GM19025 (cell line): Measurements from ENCODE around the gene CEBPE.
A peak's percentile ranks its signal among the peaks of the same experiment; 100 is the strongest.

ENCODE experiments used
- ATAC-seq: cut with Tn5 transposase; IDR thresholded peaks from one replicate; pipeline ENCODE4 v1.9.1; 2021; ENCODE audit warnings: mild to moderate bottlenecking, low read depth, moderate library complexity; ENCODE audit not compliant: unreplicated experiment

The CEBPE gene

DNA sequence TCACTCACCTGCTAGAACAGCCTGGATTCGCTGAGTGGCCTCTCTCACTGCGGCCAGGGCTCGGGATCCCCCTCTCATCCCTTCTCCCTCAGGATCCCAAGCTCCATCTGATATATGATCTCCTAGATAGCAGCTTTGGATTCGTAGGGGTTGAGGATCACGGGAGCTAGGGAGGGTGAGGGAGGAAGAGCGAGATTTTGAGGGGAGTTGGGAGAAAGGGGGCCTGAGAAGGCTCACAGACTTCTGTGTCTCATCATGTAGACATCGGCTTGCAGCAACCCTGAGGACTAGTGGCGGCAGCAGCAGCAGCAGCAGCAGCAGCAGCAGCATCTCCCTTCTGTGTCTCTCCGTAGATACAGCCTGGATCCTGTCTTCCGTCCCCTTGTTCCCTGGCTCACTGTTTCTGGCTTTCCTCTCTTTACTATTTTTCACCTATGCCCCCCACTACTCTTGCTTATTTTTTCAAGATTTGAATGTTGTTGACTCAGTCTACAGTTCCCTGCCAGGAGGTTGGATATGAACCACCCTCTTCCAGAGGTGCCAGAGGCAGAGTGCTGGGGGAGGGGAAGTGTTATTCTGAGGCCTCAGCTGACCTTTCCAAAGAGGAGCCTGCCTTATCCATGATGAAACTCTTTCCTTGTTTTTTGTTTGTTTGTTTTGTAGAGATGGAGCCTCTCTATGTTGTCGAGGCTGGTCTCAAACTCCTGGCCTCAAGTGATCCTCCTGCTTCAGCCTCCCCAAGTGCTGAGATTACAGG lies 14.3 kb downstream of the CEBPE start, which contains the start of gene CIROP:
Gene CIROP, minus strand, starts transcription at position 399 of the 757 bp plus-strand sequence. Its CDS starts 69 bp downstream, at position 330.
- ATAC-seq = no peak

DNA sequence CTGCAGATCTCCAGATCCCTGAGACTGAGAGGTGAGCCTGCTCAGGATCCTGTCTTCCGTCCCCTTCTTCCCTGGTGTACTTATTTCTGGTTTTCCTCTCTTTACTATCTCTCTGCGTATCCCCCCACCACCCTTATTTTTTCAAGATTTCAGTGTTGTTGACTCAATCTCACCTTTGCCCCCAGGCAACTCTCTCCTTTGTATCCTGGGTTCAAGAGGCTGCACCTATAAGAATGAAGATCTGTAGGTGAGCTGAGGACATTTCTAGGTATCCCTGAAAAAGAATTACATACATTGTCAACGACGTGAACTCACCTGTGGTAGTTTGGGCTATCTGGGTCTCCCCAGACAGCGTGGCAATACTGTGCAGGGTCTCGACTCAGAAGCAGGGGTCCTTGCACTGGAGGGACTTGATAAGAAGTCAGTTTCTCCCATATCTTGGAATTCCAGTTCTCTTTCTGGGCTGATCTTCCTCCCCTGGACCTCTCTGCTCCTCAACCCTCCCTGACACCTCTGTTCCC lies 14.9 kb downstream of the CEBPE start:
- no peak for ATAC-seq

DNA sequence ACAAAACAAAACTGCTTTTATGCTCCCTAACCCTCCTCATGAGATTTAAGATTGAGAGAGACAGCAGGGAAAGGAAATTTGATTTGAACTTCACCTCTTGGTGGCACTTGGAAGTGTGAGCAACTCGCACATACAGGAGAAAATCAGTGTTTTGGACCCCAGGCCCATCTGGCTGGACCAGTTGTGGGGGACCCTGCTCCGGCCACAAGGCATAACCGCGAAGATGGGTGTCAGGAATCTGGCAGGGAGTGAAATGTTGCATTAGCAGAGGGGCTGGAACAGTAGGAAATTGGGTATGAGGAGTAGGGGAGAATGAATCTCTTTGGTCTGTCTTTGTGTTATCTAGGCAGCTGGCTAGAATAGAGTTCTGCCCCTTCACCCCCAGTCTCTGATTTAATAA lies 15.5 kb downstream of the CEBPE start:
- ATAC-seq = no peak

DNA sequence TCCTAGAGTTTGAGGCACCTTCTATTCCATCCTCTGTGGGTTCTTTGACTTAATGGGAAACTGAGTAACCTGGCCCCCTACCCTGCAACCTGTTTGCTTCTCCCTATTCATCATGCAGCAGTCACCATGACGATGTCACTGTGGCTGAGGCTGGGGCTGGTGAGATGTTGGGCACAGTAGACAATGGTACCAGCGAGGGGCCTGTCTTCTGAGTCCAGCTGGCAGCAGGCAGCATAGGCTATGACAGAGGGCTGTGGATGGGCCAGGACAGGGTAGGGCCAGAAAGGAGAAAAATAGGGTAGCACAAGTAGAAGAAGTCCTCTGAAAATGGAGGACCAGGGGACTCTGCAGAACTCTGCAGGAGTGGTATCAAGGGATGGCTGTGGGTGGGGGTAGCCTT lies 16.3 kb downstream of the CEBPE start:
- ATAC-seq = no peak

DNA sequence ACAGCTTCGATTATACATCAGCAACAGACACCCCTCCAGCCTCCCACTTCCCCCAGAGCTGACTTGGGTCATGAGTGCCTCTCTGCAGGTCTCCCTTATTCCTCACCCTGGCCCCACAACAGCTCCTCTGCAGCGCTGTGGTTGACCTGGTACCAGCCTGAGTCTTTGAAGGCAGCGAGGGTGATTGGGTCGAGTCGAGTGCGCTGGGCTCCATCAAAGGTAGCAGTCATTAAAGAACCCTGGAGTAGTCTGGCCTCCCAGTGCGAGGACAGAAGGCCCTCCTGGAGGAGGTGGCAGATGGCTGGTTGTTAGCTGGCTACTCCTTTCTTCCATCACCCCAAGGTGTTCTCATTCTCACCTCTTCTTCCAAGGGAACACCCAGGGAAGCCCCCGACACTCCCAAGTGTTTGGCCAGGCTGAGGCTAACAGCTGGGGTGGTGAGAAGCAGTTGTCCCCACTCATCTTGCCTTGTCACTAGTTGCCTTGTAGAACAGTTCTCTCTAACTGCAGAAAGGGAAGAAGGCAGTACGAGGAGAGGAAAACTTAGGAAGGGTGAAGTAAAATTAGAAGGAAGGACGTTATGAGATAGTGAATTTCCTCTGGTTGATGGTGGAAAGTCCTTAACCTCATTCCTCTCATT lies 16.9 kb downstream of the CEBPE start:
- no peak for ATAC-seq

DNA sequence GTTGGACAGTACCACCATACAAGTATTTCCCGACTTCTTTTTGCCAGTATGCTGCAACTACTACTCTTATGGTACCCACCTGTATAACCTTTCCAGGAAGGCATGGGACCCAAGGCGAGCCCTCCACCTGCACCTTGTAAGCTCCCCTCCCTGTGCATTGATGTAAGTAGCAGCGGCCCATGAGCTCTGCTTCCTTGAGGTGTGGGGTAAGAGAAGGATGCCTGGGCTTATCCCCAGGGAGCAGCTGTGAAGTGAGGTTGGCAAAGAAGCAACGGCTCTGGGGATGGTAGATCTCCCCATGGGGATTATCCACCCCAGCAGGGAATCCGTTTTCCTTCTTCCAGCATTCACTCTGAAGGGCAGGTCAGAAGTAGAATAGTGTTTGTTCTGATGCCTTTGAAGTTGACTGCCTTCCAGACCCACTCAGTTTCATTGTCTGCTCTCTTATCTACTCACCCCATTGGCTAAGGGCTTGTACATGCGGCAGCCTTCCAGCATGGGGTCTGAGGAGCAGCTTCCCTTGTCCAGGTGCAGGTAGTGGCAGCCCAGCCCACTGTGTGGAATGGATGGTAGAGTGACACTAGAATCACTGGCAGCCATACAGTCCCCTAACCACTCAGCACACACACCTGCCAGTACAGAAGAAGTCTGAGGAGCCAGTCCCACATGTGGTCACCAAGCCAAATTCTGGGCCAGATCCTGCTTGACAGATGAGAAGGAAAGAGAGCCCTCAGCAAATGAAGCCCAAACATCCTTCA lies 17.7 kb downstream of the CEBPE start:
- ATAC-seq = no peak

DNA sequence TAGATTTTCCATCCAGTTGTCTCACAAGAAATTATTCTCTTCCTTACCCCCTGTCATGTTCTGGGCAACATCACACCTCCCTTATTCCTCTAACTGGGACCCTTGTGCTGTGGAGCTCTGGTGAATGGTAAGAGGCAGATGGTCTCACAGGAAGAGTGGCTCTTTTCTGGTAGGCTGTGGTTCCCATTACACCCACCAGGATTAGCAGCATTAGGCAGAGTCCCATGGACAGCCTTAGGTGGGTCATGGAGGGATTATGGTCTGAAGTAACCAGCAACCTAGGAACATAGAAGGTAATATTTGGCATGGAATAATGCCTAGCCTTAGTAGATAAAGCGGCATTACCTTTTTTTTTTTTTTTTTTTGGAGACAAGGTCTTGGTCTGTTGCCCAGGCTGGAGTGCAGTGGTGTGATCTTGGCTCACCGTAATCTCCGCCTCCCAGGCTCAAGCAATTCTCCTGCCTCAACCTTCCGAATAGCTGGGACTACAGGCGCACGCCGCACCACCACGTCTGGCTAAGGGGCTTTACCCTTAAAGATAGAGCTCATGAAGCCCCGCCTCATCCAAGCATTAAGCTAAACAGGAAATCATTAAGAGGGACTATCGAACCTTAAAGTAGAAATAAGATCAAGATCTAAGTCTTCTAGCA lies 19.7 kb downstream of the CEBPE start:
- ATAC-seq = no peak

DNA sequence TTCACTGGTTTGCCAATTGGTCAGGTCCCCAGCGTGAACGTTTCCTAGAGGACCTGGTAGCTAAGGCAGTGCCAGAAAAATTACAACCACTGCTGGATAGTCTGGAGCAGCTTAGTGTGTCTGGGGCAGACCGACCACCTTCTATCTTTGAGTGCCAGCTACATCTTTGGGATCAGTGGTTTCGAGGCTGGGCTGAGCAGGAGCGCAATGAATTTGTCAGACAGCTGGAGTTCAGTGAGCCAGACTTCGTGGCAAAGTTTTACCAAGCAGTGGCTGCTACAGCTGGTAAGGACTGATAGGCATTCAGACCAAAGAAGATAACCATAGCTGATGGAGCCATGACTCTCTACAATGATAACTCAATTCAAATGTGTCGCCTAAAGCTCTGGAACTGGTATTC lies 21.3 kb downstream of the CEBPE start:
- no peak for ATAC-seq

DNA sequence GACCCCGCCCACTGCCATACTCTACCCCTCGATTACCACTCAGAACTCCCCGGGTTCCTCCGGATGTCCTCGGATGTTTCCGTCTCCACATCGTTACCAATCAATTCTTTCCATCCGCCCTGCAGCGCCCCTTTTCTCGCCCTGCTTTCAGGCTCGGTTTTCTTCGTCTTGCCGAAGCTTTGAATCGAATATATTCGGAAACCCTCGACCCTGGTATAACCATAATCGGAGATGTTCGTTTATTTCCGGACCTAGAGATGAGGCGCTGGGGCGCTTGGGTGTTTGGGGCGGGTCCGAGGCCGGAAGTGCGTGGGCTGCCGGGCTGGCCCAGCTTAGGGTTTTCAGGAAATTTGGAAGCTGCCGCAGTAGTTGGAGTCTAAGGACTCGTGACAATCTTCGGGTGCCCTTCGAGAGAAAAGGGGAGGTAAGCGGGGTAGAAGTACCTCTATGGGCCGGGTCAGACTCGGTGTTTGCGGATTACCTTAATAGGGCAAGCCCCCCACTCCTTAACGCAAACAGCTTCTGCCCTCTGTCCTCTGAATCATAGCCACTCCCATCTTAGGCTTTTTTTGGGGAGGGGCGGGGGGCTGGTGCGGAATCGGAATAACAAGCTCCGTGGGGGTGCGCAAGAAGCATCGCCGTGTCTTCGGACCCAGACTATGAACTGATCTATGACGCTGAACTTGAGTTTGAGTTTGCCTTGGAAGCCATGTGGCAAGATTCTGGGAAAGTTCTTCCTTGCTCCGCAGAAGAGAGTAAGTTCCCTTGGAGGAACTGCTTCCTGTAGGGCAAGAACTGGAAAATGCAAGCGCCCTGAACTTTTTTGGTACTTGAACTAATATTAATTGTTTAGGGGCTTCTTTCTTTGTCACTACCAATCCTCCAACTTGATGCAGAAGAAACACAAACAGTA lies 23.6 kb downstream of the CEBPE start, which contains the start of gene C14orf119:
Gene C14orf119, plus strand, starts transcription at position 310 of the 913 bp plus-strand sequence. CDS start 2,154 bp downstream, outside the sequence.
- ATAC-seq = peak; percentile 90

DNA sequence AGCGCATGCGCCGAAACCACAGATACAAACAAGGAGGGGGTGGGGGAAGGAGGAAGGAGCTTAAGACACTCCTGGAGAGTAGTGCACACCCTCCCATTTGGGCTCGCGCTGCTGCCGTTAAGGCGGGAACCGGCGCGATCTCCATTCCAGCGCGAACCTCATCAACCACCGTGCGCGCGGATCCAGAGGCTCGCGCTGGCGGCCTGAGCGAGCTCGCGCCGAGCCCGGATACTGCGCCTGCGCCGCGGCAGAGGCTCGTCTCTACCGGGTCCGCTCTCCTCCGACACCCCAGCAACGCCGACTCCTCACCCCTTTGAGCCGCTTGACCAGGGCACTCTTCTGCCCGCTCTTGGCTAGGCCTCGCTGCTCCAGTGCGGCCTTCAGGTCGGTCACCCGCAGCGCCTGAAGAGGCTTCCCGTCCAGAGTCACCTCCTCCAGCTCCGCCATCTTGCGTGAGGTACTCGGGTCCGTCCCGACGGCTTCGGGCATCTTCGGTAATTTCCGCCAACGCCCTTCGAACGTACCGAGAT lies 24.3 kb downstream of the CEBPE start, which contains the start of gene ACIN1:
Gene ACIN1, minus strand, starts transcription at position 471 of the 530 bp plus-strand sequence. Its CDS starts 24 bp downstream, at position 447.
- peak; percentile 37 for ATAC-seq

DNA sequence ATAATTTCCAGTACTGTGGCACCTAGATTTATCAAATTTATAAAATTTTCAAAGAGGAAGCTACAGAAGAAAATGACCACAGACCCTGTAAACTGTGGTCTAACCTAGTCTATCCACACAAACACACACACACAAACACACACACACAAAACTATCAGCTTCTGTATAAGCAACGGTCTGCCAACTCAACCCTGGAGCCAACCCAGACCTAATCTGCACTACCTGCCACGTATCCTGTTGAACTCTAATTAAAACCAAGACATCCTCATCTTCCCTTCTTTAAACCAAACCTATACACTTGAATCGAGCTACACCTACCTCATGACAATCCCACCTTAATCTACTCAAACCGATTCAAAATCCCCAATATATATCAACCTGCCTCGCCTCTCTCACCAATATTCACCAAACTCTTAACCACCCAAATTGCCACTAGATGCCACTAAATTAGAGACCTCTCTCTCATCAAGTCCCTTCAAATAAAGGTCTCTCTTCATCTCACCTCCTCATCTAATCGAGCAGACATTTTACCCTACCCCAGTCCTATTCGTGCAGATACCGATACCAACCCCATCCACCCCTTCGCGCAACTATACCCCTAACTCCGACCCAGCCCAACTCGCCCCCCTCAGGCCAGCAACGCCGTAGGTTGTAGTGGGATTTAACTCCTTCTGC lies 24.9 kb downstream of the CEBPE start:
- no peak for ATAC-seq

DNA sequence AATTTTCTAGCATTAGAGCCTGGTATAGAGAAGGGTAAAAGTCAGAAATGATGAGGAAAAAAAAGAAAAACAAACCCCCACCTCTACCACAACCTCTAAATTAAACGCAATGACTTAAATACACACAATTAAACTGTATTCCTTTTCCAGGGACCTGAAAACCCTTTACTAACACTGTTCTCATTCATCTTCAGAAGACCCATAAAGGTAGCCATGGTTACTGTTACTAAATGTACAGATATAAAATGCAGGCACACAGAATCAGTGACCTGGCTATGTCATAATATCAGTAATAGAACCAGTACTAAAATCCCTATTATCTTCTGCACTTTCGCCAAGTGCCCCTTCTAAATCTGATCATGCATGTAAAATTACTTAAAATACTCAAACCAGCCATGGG lies 25.5 kb downstream of the CEBPE start:
- no peak for ATAC-seq

DNA sequence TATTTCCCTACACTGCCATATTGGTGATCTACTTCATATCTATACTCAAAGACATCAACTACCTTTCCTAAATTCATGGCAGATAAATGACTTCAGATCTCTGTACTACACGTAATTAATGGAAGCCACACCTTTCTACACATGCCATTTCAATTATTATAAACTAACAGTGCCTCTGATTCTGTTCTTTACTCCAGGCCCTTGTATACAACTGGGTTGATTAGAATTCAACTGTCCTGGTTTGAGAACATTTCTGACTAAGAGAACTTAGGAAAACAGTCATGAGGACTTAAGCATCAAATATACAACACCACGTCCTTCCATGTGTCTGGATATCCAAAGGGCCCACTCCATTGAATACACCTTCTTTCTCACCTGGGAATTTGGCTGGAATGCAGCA lies 26.0 kb downstream of the CEBPE start:
- ATAC-seq = no peak

DNA sequence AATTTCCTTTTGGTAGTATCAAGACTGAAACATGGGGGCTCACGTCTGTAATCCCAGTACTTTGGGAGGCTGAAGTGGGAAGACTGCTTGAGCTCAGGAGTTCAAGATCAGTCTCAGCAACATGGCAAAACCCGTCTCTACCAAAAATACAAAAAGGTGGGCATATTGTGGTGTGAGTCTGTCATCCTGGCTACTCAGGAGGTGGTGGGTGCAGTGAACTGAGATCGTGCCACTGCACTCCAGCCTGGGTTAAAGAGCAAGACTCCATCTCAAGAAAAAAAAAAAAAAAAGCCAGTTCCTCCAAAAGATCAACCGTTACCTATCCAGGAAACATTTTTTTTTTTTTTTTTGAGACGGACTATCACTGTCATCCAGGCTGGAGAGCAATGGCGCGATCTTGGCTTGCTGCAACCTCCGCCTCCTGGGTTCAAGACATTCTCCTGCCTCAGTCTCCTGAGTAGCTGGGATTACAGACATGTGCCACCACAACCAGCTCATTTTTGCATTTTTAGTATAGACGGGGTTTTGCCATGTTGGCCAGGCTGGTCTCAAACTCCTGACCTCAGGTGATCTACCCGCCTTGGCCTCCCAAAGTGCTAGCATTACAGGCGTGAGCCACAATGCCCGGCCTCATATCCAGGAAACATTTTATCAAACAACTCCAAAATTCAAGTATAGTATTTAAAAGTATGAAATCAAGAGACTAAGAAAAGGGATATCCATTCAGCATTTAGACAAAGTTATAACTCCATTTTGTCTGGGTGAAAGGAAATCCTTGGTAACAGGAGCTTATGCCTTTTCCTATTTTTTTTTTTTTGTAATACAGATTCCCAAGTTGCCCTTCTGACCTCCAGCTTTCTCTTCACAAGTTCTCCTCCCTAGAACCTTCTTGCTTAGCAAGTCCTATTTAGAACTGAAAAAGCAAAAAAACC lies 27.5 kb downstream of the CEBPE start:
- ATAC-seq = no peak

DNA sequence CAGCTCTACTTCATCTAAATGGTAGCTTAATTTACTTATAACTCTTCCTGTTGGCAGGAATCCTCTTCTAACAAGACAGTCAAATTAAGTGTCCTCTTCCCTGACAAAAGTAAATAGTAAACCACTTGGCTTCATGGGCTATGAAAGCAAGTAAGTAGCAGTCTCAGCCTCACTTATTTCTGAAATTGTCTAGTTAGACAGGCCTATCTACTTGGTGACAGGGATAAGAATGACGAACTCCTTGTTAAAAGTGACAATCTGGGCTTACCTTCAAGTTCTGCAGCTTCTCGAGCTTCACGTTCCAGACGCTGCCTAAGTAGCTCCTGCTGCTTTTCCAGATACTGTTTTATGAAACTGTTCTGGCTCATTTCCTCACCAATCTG lies 28.8 kb downstream of the CEBPE start:
- no peak for ATAC-seq

DNA sequence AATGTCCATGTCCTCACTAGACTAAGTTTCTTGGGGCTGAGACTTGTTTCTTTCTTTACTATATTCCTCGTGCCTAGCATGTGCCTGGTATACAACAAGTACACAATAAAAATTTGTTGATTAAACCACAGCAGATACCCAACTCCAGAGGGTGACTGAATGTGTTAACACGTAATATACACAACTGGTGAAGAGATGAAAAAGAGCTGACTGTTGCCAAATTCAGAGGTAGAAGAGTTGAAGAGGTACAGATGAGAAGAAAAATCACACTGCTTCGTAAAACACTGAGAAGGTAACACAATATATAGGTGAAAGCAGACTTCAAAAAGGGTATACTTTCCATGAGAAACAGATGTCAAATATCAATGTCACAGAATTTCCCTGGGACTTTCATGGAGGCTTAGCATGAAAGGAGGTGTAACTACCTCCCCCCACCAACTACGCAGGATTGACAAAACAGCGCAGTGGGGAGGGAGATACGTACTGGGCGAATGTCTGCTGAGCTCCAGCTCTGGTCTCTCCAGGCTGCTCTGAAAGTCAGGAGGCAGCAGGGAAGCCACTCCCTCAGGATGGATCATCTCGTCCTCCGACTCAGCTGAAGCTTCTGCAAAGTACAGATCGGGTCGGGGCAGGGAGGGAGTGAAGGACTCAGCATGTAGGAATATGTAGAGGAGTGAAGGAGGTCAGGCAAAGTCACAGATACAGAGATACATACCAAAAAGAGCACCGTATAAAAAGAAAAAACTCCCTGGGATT lies 29.4 kb downstream of the CEBPE start:
- ATAC-seq = no peak

DNA sequence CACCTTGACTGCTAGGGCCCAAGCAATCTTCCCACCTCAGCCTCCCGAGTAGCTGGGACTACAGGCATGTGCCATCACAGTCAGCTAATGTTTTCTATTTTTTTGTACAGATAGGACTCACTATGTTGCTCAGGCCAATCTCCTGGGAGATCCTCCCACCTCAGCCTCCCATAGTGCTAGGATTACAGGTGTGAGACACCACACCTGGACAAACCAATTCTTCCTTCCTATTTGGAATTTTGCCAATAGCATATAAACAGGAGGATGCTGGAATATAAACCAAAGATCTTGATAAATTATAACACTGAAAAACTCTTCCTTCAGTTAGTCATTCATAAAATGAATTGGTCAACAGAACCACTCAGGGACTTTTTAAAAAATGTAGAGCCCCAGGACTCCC lies 32.5 kb downstream of the CEBPE start:
- no peak for ATAC-seq
